HG03175 (cell line): ENCODE measurements around the gene PJA1.

Experiments
- ATAC-seq: cut with Tn5 transposase; IDR thresholded peaks from one replicate; pipeline ENCODE4 v1.9.1; 2021; ENCODE audit warnings: mild to moderate bottlenecking, moderate library complexity; ENCODE audit not compliant: unreplicated experiment

PJA1 gene, protein sequence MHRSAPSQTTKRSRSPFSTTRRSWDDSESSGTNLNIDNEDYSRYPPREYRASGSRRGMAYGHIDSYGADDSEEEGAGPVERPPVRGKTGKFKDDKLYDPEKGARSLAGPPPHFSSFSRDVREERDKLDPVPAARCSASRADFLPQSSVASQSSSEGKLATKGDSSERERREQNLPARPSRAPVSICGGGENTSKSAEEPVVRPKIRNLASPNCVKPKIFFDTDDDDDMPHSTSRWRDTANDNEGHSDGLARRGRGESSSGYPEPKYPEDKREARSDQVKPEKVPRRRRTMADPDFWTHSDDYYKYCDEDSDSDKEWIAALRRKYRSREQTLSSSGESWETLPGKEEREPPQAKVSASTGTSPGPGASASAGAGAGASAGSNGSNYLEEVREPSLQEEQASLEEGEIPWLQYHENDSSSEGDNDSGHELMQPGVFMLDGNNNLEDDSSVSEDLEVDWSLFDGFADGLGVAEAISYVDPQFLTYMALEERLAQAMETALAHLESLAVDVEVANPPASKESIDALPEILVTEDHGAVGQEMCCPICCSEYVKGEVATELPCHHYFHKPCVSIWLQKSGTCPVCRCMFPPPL

DNA sequence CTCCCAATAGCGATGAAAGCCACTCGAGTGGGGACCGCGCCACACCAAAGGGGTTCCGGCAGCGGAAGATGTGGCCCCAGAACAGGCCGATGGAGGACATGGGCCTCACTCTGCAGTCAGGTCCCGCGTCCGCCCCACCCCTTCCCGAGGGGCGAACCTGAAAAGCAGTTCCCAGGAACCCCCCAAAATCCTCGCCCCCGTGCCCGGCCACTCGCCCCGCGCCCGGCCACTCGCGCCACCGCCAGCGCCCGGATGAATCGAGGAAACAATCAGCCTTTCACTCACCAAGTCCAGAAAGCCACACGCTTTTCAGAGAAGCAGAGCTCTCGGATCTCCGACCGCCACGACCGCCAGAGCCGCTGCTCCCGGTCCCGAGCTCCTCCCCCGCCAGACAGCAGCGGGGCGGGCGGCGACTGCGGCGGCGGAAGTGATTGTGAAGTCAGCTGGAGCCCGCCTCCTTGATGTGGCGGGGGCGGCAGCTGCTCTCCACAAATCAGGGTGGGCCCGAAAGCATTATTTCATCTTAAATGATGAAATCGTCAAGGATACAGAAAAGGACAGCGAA, at the start of gene PJA1:
Gene PJA1, minus strand, starts transcription at position 367 of the 565 bp plus-strand sequence. CDS start 2,380 bp downstream, outside the sequence.
- ATAC-seq = peak; percentile 80

DNA sequence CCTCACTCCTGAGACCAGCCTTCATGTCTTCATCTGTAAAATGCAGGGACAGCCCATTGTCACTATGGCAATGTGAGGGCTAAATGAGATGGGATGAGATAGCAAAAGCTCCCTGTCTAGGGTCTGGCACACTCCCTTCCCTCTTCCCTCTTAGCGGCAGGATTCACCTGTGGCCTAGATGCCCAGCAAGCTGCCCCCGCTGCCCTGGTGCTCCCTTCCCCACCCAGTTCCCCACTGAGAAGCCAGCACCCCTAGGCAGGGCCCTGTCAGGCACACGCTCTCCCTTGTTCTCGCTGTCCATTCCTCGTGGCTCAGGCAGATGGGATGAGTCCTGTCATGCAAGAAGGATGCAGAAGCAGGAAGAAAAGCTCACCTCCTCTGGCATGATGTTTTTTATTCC, 49.2 kb upstream of the PJA1 start:
- ATAC-seq = no peak

DNA sequence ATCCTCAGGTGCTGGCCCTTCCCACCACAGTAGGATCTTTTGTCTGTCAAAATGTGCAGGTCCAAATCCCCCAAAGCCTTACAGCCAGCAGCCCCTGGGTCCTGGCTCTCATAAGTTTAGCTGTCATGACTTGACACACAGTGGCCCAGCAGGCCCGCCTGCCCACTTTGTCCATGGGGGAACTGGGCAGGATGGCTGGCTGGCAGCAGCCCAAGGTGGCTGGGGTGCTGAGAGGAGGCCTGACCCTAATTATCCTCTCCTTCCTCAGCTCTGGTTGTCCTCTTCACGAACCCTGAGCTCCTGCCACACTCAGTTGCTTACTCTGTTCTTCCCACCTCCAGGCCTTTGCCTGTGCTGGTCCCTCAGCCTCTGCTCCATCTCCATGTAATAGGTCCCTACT, 46.4 kb upstream of the PJA1 start:
- ATAC-seq = no peak

DNA sequence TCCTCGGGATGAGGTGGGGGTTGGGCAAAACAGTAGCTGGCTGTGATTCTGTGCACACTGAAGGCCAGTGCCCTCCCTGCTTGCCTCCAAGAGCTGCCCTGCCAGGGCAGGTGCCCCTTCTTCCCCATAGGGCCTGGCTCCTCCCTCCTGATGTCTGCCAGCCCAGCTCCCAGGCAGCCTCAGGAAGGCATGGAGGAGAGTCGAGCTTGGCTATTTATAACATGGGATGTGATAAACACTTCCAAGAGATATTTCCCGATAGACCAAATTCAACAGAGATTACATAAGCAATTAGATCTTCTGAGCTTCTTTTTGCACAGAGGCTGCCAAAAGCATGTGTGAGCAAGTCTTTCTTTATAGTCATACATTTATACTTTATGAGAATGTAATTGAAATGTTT, 45.3 kb upstream of the PJA1 start:
- ATAC-seq = no peak

DNA sequence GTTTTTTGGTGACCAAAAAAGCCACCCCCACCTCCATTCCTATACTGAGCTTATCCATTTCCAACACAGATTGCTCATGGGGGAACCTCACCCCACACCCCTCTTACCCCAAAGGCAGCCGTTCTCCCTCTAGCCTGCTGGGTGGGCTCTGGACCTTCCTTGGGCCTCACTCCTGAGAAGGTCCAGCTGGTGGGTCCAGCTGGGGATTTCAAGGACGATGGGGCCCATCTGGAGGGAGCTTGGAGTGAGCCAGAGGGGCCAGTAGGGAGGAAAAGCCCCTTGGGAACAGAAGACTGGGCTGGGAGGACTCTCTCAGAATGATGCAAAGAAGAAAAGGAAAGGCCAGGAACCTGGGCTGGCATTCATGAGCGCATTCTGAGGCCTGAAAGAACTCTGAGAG, 42.0 kb upstream of the PJA1 start:
- no peak for ATAC-seq

DNA sequence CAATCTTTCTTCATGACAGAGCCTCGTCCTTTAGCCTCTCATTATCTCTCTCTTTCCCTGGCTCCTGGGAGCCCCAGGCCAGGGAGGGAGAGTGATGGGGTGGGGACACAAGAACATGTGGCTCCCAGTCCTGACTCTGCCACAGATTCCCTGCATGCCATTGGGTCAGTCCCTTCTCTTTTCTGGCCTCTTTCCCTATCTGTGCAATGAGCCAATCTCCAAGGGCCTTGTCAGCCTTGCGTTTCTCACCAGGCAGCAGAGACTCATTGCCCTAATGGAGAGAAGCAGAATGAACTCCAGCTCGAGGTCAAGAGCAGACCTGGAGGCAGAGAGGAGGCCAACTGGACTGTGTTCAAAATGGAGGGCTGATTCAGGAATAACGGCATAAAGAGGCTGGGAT, 38.4 kb upstream of the PJA1 start:
- ATAC-seq = no peak

DNA sequence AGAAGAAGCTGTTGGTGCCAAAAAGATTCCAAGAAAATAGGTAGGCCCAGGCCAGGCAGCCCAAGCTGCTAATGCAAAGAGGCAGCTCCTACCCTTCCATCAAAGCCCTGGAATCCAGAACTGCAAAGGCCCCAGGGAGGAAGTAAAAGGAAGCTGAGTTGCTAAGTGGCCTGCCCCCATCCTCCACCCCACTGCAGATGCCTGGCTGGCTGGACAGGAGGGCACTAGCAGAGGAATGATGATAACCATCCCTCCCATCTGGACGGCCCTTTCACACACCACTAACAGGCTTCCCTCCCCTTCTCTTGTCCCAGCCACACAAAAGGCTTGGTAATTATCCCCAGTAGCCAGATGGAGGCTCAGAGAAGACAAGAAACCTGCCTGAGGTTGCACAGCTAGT, 32.4 kb upstream of the PJA1 start:
- no peak for ATAC-seq

DNA sequence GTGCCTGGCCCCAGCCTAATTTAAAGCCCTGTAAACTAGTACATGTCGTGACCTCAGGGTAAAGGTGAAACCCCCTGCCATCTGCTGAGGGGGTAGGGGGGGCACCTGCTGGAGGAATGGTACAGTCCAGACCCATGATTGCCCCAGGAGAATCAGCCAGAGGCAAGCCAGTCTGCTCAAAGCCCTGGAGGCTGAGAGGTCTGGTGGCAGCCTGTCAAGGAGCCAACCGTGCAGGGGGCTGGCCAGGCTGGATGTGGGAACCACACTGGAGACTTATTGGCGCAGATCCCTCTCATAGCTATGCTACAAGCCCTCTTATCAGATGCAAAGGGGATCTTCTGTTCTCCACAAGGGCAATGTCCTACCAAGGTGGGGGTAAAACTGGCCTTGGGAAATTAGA, 31.4 kb upstream of the PJA1 start:
- ATAC-seq = no peak

DNA sequence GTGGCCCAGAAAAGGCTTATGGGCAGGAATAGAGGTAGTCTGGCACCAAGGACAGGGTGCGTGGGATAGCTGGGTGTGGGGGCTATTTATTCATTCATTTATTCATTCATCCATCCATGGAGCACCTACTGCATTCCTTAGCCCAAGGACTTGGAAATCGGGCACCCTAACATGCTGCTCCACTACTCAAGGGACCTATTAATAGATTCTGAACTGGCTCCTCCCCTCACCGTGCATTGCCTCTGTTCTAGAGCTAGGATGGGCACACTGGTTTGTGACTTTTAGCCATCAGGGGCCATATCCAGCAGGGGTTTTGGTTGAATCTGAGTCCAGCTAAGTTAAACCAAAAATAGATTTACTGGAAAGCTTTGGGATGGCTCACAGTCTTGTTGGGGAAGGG, 30.6 kb upstream of the PJA1 start:
- no peak for ATAC-seq

DNA sequence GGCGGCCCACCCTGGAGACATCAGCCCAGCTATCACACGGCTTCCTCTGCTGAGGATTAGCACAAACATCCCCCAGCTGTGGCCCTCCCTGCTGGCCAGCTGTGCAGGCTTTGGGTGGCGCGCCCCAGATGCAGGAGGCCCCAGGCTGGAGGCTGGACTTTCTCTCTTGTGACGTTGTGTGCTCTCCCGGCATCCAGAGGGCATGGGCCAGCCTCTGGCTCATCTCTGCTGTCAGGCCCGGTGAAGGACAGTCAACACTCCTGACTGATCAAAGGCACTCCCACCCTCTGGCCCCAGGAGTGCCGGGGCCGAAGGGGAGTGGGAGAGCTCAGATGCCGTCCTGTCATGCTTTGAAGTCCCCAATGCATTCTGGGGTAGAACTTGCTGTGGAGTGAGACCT, 29.9 kb upstream of the PJA1 start:
- ATAC-seq = no peak

DNA sequence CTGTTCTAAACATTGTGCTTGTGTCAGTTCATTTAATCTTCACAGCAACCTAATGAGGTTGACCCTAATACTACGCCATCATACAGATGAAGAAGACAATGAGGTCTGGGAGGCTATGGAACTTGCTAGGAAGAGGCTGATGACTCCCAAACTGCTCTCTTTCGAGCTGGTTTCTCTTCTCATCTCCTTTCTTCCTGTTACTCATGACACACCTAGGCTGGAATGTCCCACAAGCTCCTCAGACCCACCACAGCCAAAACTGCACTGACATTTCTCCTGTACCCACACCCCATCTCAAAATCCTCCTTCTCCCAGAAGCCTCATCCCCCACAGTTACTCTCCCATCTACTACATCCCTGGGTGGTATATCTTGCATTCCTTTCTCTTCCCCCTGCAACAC, 27.4 kb upstream of the PJA1 start:
- no peak for ATAC-seq

DNA sequence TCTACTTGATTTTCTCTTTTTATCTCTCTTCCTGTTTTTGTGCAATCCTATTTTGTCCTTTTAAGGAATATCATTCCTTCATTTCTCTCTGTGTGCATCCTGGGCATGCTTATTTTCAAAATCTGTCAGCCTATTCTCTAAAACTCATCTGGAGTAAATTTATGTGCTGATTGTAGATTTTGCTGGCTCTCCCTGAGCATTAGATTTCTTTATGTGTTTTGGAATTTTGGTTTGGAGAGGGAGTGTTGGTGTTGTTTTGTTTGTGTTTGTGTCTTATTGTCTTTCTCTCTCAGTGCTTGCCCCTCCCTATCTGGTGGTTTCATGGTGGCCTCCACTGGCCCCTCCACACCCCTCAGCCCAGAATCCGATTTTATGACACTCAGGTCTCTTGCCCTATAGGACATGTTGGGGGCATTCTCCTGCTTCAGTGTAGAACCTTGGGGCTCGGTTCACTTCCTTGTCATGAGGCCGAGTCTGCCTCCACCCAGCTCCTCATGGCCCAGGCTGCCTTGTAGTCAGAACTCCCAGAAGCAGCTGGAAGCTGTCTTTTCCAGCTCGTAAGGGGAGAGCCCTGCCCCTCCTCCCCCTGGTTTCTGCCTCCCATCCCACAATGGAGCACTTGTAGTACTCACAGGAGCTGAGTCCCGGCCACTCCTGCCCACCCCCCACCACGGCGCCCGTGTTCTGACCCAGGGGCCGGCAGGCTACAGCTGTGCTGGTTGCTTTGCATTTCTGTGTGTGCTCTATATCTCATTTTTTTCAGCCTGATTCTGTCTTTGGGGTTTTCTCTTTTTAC, 24.5 kb upstream of the PJA1 start:
- ATAC-seq = no peak

DNA sequence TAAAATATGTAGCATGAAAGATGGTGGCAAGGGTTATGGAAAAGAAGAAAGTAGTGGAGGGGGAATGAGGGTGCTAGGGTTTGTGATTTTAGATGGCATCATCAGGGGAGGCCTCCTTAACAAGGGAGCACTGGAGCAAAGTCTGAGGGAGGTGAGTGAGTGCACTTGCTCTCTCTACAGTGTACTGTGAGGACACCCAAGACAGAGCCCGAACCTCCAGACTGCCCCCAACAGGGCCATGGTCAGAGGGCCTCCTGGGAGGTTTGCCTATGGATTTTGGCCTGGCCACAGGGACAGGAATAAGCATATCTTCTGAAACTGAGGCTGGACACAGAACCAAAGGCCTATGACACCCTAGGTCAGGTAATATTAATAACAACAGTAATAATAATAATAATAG, 21.4 kb upstream of the PJA1 start:
- no peak for ATAC-seq

DNA sequence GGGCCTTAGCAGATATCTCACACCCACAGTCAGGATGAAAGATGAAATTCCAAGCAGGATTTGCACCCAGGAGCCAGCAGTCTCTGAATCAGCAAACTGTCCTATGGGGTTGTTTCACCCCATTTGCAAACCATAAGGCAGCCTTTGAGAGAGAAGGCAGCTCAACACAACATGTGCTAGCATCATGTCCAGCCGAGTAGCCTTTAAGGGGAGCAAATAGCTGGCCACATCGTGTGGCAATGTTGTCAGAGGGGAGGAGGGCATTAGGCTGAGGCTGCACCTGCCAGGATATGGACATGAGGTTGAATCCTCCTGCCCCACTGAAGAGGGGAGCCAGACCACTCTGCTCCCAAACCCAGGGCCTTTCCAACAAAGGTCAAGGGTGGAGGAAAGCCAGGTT, 20.6 kb upstream of the PJA1 start:
- ATAC-seq = no peak

DNA sequence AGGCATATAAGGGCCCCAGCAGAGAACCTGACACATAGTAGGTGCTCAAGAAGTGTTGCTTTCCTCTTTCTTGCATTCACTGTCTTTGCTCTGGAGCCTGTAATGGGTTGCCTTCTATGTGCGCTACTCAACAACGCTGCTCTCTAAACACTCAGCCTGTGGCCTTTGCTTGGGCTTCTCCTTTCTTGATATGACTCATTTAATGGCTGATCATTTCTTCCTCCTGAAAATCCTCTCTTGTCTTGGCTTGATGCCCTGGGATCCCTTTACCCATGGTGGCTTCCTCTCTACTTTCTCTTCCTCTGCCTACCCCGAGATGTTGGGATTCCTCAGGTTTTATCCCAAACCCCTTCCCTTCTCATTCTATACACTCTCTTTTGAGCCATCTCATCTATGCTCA, 19.9 kb upstream of the PJA1 start:
- no peak for ATAC-seq

DNA sequence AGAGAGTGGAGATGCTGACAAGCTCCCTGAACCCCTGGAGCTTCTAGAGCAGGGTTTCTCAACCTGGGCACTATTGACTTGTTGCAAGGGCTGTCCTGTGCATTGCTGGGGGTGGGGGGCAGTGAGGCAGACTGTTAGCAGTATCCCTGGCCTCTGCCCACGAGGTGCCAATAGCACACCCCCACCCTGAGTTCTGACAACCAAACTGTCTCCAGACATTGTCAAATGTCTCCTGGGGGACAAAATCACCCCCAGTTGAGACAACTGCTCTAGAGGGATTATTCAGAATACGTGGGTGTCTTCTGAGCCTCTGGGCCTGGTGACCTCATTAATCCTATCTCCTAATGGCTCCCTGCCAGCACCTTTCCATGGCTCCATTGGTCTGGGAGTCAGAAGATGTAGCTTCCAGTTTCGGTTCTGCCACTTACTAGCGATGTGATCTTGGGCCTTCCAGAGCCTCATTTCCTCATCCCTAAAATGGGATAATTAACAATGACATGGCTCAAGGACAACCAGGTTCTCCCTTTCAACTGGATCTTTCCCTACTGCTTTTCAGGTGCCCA, 17.6 kb upstream of the PJA1 start:
- ATAC-seq = no peak

DNA sequence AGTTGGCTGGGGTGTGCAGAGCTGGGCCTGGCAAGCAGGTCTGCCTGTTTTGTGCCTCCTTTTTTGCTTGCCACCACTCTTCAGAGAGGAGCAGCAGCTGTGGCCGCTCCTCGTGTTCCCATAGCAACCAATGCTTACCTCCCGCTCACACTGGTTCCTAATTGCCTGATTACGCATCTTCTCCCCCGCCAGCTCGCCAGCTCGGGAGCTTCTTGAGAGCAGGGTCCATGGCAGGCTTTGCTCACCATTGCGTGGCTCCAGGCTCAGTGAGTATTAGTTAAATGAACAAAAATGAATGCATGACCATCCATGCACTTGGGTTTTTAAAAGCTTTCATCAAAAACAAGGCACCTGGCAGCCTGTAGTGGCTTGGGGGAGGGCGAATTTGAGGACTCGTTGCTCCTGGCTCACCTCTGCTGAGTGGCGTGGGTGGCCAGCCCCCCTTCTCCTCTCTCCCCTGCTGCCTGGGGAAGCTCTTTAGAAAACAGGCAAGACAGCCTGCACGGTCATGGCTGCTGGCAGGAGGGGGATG, 14.2 kb upstream of the PJA1 start:
- ATAC-seq = no peak

DNA sequence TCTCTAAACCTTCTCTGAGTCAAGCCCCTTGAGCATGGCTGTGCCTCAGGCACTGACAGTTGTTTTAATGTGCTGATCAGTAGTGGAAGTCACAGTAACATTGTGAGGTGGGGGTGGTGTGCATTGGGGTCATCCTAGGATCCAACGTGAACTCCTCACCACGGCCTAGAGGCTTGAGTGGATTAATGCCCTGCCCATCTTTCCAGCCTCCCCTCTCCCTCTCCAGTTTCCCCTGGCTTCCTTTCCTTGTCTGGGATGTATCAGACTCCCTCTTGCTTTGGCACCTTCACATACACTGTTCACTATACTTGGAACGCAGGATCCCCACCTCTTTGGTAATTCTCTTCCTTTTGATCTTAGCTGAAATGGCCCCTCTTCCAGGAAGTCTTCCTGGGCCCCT, 13.3 kb upstream of the PJA1 start:
- ATAC-seq = no peak

DNA sequence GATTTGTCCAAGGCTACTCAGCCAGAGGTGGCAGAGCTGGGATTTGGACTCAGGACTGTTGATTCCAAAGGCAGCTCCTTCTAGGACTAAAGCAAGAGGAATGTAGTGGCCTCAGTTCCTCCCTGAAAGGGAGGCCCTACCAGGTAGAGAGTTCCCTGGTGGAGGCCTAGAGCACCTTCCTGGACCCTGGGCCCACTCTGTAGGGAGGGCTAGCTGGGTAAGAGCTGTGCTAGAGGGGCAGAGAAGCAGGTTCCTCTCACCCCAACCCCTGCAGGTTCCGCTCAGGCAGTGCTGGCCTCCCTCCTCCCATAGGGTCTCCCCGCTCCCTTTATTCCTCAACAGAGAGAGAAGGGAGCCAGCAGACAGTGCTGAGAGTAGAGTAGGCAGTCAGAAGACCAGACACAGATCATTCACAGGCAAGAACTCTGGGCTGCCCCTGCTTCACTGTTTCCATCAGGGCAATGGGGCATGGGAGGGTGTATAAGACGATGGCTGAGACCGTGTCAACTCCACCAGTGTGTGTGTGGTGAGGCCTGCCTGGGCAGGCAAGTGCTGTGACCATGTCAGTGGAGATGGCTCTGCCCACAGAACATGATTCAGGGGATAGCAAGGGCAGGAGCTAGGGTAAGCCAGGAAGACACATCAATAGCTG, 12.4 kb upstream of the PJA1 start:
- ATAC-seq = no peak

DNA sequence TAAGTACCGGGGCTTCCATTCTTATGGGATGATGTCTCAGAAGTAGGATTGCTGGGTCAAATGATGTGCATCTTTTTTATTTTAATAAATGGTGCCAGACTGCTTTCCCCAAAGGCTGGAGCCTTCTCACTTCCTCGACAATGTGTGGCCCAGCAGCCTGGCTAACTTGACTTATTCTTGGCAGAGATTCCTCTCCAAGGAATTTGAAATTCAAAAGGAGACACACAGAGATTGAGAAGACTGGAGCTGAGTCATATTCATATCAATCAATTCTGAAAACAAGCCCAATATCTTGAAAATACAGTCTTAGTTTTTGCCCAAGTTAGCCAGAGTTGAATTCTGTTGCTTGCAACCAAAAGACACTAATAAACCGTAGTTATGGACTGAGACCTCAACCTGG, 10.8 kb upstream of the PJA1 start:
- ATAC-seq = no peak

DNA sequence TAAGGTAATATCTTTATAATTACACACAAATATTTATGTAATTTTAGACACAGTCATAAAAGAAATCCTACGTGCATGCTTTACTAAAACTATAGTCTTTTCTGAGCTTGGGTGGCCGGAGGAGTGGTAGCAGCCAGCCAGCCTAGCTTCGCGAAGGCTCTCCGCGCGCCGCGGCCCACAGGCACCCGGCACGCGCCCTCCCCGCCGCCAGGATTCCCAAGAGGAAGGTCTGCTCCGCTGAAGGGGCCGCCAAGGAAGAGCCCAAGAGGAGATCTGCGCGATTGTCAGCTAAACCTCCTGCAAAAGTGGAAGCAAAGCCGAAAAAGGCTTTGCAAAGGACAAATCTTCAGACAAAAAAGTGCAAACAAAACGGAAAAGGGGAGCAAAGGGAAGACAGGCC, 8.7 kb upstream of the PJA1 start:
- no peak for ATAC-seq
